ENCODE data around the gene RPN2. TPM values are rescaled to one million over a fixed set of nuclear protein-coding genes. Genes with fewer than 3 reads are reported as not detected.

The RPN2 gene
- total and polyA plus RNA-seq, 9 of the 15 experiments (the other 6 are each of a cell fraction or from before 2014, with no cell fraction given): 168 to 548 (median 325) TPM

DNA sequence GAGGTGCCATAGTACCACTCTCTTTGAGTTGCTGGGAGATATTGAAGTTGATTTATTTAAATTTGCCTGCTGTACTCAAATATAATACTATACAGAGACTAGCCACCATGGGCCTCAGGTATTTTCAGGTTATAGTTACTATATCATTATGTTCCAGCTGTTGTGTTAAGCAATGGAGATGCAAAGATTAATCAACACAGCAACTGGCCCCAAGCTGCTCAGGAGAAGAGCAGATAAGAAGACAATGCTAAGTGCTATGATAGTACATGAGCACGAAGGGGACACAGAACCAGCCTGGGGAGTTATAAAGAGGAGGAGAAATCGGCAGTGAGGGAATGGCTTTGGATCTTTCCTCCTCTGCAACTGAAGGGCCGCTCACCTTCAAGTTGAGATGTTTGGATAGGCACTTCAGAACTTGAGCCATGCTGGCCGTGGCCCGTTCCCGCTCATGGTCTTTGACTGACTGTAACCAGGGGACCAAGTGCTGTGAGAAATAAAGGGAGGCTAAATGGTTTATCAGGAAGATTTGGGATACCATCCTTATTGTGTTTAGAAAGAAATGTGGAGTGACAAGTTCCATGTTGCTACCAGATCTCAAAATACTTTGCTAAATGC is 24.3 kb upstream of the RPN2 start:
- H3K79me2 ChIP-seq (ENCODE audit: control insufficient read depth, insufficient read depth, low read length): no peaks in the 10 kb centered on the region
- ATAC-seq (peak; percentile 89), DNase-seq (ENCODE audit: extremely low read depth in 1 of 4, low spot score in 3 of 4) (peak; percentile 52 to 81 (median 70)), FAIRE-seq (peak; percentile 81)
- POLR2A ChIA-PET: interaction anchor here (0.6 to 2.2 kb wide), 6 partner anchors 8 to 93 kb away, joined by 3 to 14 read pairs (median 4); partner anchors contain the start of genes MROH8 and RPN2
- intact Hi-C loops (cut with micrococcal nuclease) (loop anchor here (1.0 kb wide), 1 partner anchor 58 kb away; no protein-coding TSS in a partner anchor), in situ Hi-C loops (cut with MboI) (no loop called here)
- H4K20me1 ChIP-seq (replicated peaks; ENCODE audit: control insufficient read depth, insufficient read depth, low read length): no peaks in the 10 kb centered on the region
- BruUV-seq (replicated peaks): no TSS peak
- H3K4me3 ChIP-seq: no peak overlapping the region
- H2AFZ ChIP-seq (ENCODE audit: low read depth, low read length): peak overlapping the region; percentile 85
- CTCF ChIA-PET (ENCODE audit: low intra/inter-chr PET ratio): no interaction called here
- H3K27ac ChIP-seq (ENCODE audit: extremely low read depth, low read depth, low read length): peak overlapping the region; percentile 56; the same call in 2 of the 3 replicates
- H3K27me3 ChIP-seq (ENCODE audit: control insufficient read depth in 2 of 2, insufficient read depth in 2 of 2, low read length in 2 of 2): no peaks in the 10 kb centered on the region
- H3K4me1 ChIP-seq (replicated peaks in 1 of 2; ENCODE audit: control insufficient read depth in 2 of 2, insufficient read depth in 2 of 2, low read length in 2 of 2): peaks cover 19 to 20% of the 10 kb centered on the region in 2 experiments; a peak in 4 of 5 replicates
- peak overlapping the region; percentile 69 for H3K4me2 ChIP-seq (ENCODE audit: insufficient read depth, low read length)
- no peaks in the 10 kb centered on the region for H3K9me3 ChIP-seq (replicated peaks; ENCODE audit: control insufficient read depth, insufficient read depth, low read depth, low read length)
- no peaks in the 10 kb centered on the region for H3K9me1 ChIP-seq (ENCODE audit: control insufficient read depth, insufficient read depth, low read length)
- peak overlapping the region; percentile 15 to 48; a peak in 3 of 4 replicates for H3K9ac ChIP-seq (ENCODE audit: insufficient read depth in 1 of 2, low read depth in 2 of 2, low read length in 2 of 2)
- no peaks in the 10 kb centered on the region for H3K36me3 ChIP-seq (ENCODE audit: control insufficient read depth, insufficient read depth, low read length)
- 3% methylated on average over 6 of the region's 6 CpGs for WGBS (ENCODE audit: insufficient coverage, low coverage, missing lambda C conversion rate)
- TF ChIP-seq TCFL5 (CRISPR knock-in tag; conservative IDR thresholded peaks at IDR 0.05) (0 out of 2 replicates have a peak, but pooled peaks have one; percentile 73), ZNF140 (CRISPR knock-in tag; IDR thresholded peaks at IDR 0.05) (no peak), ZNF263 (CRISPR knock-in tag; IDR thresholded peaks at IDR 0.05; ENCODE audit: borderline replicate concordance) (peak; percentile 24; the same call in 1 of the 2 replicates), LEF1 (IDR thresholded peaks at IDR 0.05) (peak; percentile 80), ZFP30 (CRISPR knock-in tag; IDR thresholded peaks at IDR 0.05; ENCODE audit: borderline replicate concordance) (no peak), TAF7 (tag; IDR thresholded peaks at IDR 0.05) (no peak), PTTG1 (tag; IDR thresholded peaks at IDR 0.05; ENCODE audit: low read depth) (no peak), MTA3 (IDR thresholded peaks at IDR 0.05; ENCODE audit: borderline replicate concordance) (peak; percentile 67; the same call in 1 of the 2 replicates), FOXA1 (IDR thresholded peaks at IDR 0.05; ENCODE audit: borderline replicate concordance) (no peak), PYGO2 (tag; IDR thresholded peaks at IDR 0.05) (peak; percentile 58; the same call in 1 of the 2 replicates), MTA1 (IDR thresholded peaks at IDR 0.05; ENCODE audit: borderline replicate concordance) (peak; percentile 46; the same call in 1 of the 2 replicates), CEBPG (CRISPR knock-in tag; IDR thresholded peaks at IDR 0.05) (peak; percentile 51; the same call in 1 of the 2 replicates), CEBPG (tag; conservative IDR thresholded peaks at IDR 0.05 in 1 of 2, IDR thresholded peaks at IDR 0.05 in 1 of 2) (peak; percentile 42 to 64; a peak in 3 of 4 replicates), ILK (tag; IDR thresholded peaks at IDR 0.05; ENCODE audit: borderline replicate concordance, low read depth) (no peak), ADNP (tag; IDR thresholded peaks at IDR 0.05) (peak; percentile 84), ZNF76 (CRISPR knock-in tag; IDR thresholded peaks at IDR 0.05; ENCODE audit: borderline replicate concordance) (0 out of 2 replicates have a peak, but pooled peaks have one; percentile 46), SRF (CRISPR knock-in tag; IDR thresholded peaks at IDR 0.05) (no peak), FUS (optimal IDR thresholded peaks at IDR 0.05; ENCODE audit: low read depth, low read length) (no peak)
- TF ChIP-seq, protein P1, sequence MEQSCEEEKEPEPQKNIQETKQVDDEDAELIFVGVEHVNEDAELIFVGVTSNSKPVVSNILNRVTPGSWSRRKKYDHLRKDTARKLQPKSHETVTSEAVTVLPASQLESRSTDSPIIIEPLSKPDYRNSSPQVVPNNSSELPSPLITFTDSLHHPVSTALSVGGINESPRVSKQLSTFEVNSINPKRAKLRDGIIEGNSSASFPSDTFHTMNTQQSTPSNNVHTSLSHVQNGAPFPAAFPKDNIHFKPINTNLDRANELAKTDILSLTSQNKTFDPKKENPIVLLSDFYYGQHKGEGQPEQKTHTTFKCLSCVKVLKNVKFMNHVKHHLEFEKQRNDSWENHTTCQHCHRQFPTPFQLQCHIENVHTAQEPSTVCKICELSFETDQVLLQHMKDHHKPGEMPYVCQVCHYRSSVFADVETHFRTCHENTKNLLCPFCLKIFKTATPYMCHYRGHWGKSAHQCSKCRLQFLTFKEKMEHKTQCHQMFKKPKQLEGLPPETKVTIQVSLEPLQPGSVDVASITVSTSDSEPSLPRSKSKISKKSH (CRISPR knock-in tag; IDR thresholded peaks at IDR 0.05): no peak
